OCI-LY7 (cell line): ENCODE data around the gene TMEM126A. TPM values are rescaled to one million over a fixed set of nuclear protein-coding genes. Genes with fewer than 3 reads are reported as not detected.

Experiments
- total RNA-seq, 2 experiments: library from RNA; depleted of rRNA in 1 of 2; stranded (reverse); fragments of >200 nt in 1 of 2; shearing (Covaris generic) in 1 of 2; gene quantifications; 2 replicates each; pipeline ENCODE4 v1.2.3, GENCODE V29; 2014 to 2022

The TMEM126A gene
- total RNA-seq, 2 experiments from 2014 or later = 16.8 to 25.6 TPM

Other genes with a start within 250 kb of the TMEM126A start
- gene DLG2, start 20.6 kb upstream of the TMEM126A start, total RNA-seq (2014; rRNA removed; shearing (Covaris generic)) = 6.1 and 6.9 TPM in 2 replicates
- 8.0 and 8.2 TPM in 2 replicates for gene DLG2, start 20.6 kb upstream of the TMEM126A start, total RNA-seq (2022)
- 45.4 and 47.4 TPM in 2 replicates for gene TMEM126B, start 19.4 kb upstream of the TMEM126A start, total RNA-seq (2014; rRNA removed; shearing (Covaris generic))
- 61.1 and 63.2 TPM in 2 replicates for gene TMEM126B, start 19.4 kb upstream of the TMEM126A start, total RNA-seq (2022)
- 120 and 128 TPM in 2 replicates for gene CREBZF, start 17.2 kb downstream of the TMEM126A start, total RNA-seq (2014; rRNA removed; shearing (Covaris generic))
- gene CREBZF, start 17.2 kb downstream of the TMEM126A start, total RNA-seq (2022) = 82.1 and 82.9 TPM in 2 replicates
- gene CCDC89, start 38.2 kb downstream of the TMEM126A start, total RNA-seq (2014; rRNA removed; shearing (Covaris generic)) = not detected in 2 replicates
- gene CCDC89, start 38.2 kb downstream of the TMEM126A start, total RNA-seq (2022) = 0.23 TPM in 1 of 2 replicates, not detected in the other
- 1.6 and 2.6 TPM in 2 replicates for gene SYTL2, start 163.2 kb downstream of the TMEM126A start, total RNA-seq (2014; rRNA removed; shearing (Covaris generic))
- 5.1 and 7.3 TPM in 2 replicates for gene SYTL2, start 163.2 kb downstream of the TMEM126A start, total RNA-seq (2022)
- gene CCDC83, start 207.4 kb downstream of the TMEM126A start, total RNA-seq (2014; rRNA removed; shearing (Covaris generic)) = not detected in 2 replicates
- not detected in 2 replicates for gene CCDC83, start 207.4 kb downstream of the TMEM126A start, total RNA-seq (2022)